Measurements from ENCODE around the gene MICAL1. TPM values are rescaled to one million over a fixed set of nuclear protein-coding genes. Genes with fewer than 3 reads are reported as not detected.

MICAL1 gene
- total RNA-seq, 4 donors from 2014 or later = 22.0 to 45.9 (median 28.8) TPM

GRCh38 chr6:109486068-109486467 lies 30.5 kb upstream of the MICAL1 start:
- no peak overlapping the region for H3K27ac ChIP-seq
- WGBS = 85% methylated on average over 1 of the region's 1 CpG
- DNase-seq (ENCODE audit: low spot score in 2 of 2) = no peak

GRCh38 chr6:109485266-109485935 lies 29.8 kb upstream of the MICAL1 start:
- no peaks in the 10 kb centered on the region for H3K27me3 ChIP-seq
- peaks cover 8% of the 10 kb centered on the region for H3K36me3 ChIP-seq
- TF ChIP-seq CTCF (IDR thresholded peaks at IDR 0.05) (no peak), EP300 (IDR thresholded peaks at IDR 0.05) (no peak), POLR2AphosphoS5 (IDR thresholded peaks at IDR 0.05) (no peak), POLR2A (IDR thresholded peaks at IDR 0.05) (no peak)
- no peak for DNase-seq (ENCODE audit: low spot score in 2 of 2)
- 80% methylated on average over 3 of the region's 3 CpGs for WGBS
- H3K4me3 ChIP-seq = no peak overlapping the region
- H3K27ac ChIP-seq = no peak overlapping the region
- no peaks in the 10 kb centered on the region for H3K9me3 ChIP-seq
- H3K4me1 ChIP-seq = peaks cover 27% of the 10 kb centered on the region

More at GRCh38 chr6:109486068-109486467, 30.5 kb upstream of the MICAL1 start:
- TF ChIP-seq POLR2A (IDR thresholded peaks at IDR 0.05) = no peak
- TF ChIP-seq POLR2AphosphoS5 (IDR thresholded peaks at IDR 0.05) = no peak
- TF ChIP-seq EP300 (IDR thresholded peaks at IDR 0.05) = no peak
- TF ChIP-seq CTCF (IDR thresholded peaks at IDR 0.05) = no peak
- H3K27me3 ChIP-seq = no peaks in the 10 kb centered on the region
- H3K9me3 ChIP-seq = no peaks in the 10 kb centered on the region
- H3K4me1 ChIP-seq = peaks cover 20% of the 10 kb centered on the region
- H3K4me3 ChIP-seq = no peak overlapping the region
- peaks cover 7% of the 10 kb centered on the region for H3K36me3 ChIP-seq

GRCh38 chr6:109484122-109484521 lies 28.6 kb upstream of the MICAL1 start:
- 37% methylated on average over 3 of the region's 3 CpGs for WGBS
- Histone ChIP-seq H3K4me1 (peaks cover 37% of the 10 kb centered on the region), H3K4me3 (no peak overlapping the region), H3K9me3 (no peaks in the 10 kb centered on the region), H3K27ac (peak overlapping the region; percentile 95), H3K36me3 (peaks cover 8% of the 10 kb centered on the region), H3K27me3 (no peaks in the 10 kb centered on the region)
- no peak for TF ChIP-seq POLR2A (IDR thresholded peaks at IDR 0.05)
- DNase-seq (ENCODE audit: low spot score in 2 of 2) = no peak

- H3K4me3 ChIP-seq = peak overlapping the region; percentile 93
- no peak for DNase-seq (ENCODE audit: low spot score in 2 of 2)
- H3K27me3 ChIP-seq = no peaks in the 10 kb centered on the region
- no peaks in the 10 kb centered on the region for H3K9me3 ChIP-seq
- peak overlapping the region; percentile 95 for H3K27ac ChIP-seq
- H3K36me3 ChIP-seq = peaks cover 8% of the 10 kb centered on the region
- TF ChIP-seq POLR2AphosphoS5 (IDR thresholded peaks at IDR 0.05) (no peak), CTCF (IDR thresholded peaks at IDR 0.05) (no peak), EP300 (IDR thresholded peaks at IDR 0.05) (no peak), POLR2A (IDR thresholded peaks at IDR 0.05) (no peak)
- WGBS = 2% methylated on average over 6 of the region's 6 CpGs
- peaks cover 40% of the 10 kb centered on the region for H3K4me1 ChIP-seq
These were observed 28.1 kb upstream of the MICAL1 start for GRCh38 chr6:109483735-109484057.

GRCh38 chr6:109482905-109483734 lies 27.5 kb upstream of the MICAL1 start, which contains the start of gene ZBTB24:
ZBTB24 (minus strand) TSS chr6:109483219; CDS start chr6:109482026, 1,193 bp downstream.
- WGBS = 2% methylated on average over 18 of the region's 97 CpGs
- Histone ChIP-seq H3K4me1 (peaks cover 46% of the 10 kb centered on the region), H3K4me3 (peak within 1 kb of the TSS; percentile 93), H3K27ac (peak within 1 kb of the TSS; percentile 95), H3K9me3 (no peaks in the 10 kb centered on the region), H3K36me3 (peaks cover 8% of the 10 kb centered on the region), H3K27me3 (no peaks in the 10 kb centered on the region)
- peak; percentile 54 to 65 for TF ChIP-seq POLR2A (IDR thresholded peaks at IDR 0.05)
- TF ChIP-seq EP300 (IDR thresholded peaks at IDR 0.05) = no peak
- TF ChIP-seq CTCF (IDR thresholded peaks at IDR 0.05) = no peak
- TF ChIP-seq POLR2AphosphoS5 (IDR thresholded peaks at IDR 0.05) = peak; percentile 22 to 74 (median 30)
- peak; percentile 92 to 95 for DNase-seq (ENCODE audit: low spot score in 2 of 2)
